Activated CD4-positive, CD25-positive, alpha-beta regulatory T cell treated with anti-CD3 and anti-CD28 coated beads, Interleukin-2, amount 50 U/mL, for 24 hours (primary cell): ENCODE results near the gene SPATA9.
"Not testable (repeated sequence)": the region's sequence is repeated elsewhere in the genome, so short reads cannot be mapped to it uniquely, and the experiment has no call there.

Source experiments
- ATAC-seq, 2 donors: fragments of 150-1000 bp; cut with Tn5 transposase; one replicate each; pipeline ENCODE4 v1.10.0; 2021; ENCODE audit warnings: mild to moderate bottlenecking in 1 of 2, moderate library complexity in 1 of 2

Gene SPATA9

DNA sequence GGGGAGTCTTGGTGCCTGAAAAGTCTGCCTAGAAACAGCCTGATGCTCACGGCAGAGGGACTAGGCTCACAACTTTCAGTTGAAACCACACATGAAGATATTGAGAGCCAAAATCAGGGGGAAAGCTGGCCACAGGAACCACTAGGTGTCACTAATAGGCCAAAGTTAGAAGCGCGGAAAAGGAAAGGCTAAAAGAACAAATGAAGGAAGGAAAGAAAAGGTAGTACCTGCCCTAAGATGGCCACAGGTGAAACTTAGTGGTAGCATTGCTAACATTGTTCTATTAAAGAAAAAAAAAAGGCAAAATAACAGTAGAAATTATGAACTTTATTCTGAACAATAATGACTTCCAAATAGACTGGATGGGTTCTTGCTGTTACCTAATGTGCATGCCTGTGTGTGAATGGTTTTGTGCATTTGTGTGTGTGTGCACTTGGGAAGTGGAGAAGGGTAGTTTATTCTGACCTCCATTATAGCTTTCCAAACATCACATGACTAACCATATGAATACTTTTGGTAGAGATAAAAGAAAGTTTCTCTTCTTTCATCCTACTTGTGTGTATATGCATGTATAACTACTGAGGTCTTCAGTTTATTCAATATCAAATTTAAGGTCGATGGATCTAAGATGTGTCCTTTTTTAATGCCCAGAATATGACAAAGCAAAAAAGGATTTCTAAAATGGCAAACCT is 38.3 kb downstream of the SPATA9 start:
- no peak for ATAC-seq

DNA sequence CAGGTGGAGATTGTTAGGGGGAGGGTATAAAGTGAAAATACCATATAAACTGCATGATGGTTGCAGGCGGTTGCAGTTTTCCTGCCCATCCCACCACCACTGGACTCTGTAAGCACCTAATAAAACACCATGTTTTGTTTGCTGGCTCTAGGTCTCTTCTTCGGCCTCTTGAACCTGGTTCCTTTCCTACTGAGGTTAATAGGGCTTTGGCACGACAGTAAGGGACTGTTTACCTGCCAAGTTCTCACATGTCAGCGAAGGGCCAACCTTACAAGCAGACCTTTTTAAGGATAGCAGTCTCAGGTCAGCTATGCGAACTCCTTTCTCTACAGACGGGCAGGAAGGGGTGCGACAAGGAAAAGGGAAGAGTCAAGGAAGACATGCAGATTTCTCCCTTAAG is 39.6 kb downstream of the SPATA9 start:
- ATAC-seq, result no peak

DNA sequence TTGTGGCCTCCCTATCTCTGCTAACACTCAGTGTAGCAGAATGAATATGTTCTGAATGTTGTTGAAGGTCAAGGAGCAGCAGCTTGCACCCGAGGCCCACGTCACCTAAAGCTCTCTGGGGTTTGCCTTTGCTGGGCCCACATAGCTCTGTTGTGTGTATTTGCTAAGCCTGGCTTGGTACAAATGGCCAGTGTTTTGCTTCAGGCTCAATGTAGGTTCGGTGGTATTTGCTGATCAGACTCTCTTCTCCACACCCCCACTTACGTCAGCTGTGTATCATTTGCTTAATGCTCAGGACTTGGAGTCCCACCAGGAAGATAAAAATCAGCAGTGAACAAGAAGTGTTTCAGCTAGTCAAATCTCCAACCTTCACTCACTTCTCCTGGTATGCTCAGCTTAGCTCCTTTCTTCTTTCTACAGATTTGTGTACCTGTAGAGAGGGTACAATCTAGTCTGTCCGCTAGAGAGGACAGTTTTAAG is 41.0 kb downstream of the SPATA9 start:
- ATAC-seq, result no peak

DNA sequence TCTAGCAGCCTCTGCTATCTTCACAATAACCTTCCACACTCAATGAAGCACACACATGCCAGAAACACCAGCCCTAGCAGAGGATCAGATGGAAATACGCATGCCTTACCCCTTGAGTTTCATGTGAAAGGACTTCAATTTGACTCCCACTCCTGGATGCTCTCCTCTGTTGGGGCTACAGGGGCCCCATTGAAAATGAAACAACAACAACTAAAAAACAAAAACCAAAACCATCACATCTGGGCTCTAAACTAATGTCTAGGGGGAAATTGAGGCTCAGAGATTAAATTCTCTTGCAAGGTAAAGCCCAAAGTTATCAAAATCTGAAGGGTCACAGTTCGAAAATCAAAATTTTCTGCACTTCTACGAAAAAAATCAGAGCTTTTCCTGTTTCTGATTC is 44.2 kb downstream of the SPATA9 start:
- ATAC-seq, result no peak

DNA sequence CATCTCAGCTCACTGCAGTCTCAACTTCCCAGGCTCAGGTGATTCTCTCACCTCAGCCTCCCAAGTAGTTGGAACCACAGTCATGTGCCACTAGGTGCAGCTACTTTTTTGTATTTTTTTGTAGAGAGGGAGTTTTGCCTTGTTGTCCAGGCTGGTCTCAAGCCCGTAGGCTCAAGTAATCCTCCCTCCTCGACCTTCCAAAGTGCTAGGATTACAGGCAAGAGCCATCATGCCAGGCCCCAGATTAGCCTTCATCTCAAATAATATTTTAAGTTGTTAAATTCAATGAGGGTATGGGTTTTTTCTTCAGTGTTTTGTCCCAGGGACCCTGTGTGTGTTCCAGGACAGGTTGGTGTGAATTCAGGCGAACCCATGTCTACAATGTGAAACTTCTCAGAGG is 48.7 kb downstream of the SPATA9 start:
- ATAC-seq, result no peak

DNA sequence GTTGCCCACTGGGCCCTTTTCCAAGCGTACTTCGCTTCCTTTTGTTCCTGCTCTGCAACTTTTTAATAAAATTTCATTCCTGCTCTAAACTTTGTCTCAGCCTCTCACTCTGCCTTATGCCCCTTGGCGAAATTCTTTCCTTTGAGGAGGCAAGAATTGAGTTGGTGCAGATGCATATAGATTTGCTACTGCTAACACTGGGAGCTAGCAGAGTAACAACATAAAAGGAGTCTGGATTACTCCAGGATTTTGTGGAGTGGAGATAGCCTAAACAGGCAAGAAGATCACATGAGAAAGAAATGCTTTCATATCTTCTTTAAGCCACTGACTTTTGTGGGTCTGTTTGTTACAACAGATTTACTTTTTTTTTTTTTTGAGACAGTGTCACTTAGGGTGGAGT is 49.1 kb downstream of the SPATA9 start:
- no peak for ATAC-seq

DNA sequence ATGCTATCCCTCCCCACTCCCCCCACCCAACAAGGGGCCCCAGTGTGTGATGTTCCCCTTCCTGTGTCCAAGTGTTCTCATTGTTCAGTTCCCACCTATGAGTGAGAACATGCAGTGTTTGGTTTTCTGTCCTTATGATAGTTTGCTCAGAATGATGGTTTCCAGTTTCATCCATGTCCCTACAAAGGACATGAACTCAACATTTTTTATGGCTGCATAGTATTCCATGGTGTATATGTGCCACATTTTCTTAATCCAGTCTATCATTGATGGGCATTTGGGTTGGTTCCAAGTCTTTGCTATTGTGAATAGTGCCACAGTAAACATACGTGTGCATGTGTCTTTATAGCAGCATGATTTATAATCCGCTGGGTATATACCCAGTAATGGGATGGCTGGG is 49.8 kb downstream of the SPATA9 start:
- not testable (repeated sequence) for ATAC-seq

DNA sequence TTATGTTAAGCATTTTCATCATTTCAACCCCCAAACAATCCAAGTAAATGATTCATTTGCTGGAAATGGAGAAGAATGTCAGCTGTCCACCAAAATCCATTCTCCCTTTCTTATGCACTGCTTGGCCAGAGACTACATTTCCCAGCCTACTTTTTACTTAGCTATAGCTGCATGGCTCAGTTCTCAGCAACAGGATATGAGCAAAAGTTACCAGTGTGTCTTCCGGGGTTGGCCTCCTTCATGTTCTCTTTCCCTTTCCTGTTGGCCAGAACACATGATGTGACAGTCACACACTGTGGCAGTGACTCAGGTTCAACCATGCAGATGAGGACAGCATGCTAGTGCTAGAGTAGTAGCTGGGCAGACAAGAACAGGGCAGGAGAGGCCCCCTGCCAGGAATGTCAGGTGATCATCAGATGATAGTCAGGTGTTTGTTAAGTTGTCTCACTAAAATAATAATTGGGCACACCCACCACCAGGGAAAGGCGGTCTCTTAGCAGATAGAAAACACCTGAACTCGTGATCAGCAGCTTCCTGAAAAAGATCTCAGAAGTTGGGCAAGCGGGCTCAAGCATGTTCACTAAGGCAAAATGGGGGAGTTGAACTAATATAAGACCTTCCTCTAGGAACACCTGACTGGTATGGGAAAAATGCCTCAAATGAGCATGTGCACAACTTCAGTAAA is 50.7 kb downstream of the SPATA9 start:
- peak; percentile 99 to 100 for ATAC-seq

DNA sequence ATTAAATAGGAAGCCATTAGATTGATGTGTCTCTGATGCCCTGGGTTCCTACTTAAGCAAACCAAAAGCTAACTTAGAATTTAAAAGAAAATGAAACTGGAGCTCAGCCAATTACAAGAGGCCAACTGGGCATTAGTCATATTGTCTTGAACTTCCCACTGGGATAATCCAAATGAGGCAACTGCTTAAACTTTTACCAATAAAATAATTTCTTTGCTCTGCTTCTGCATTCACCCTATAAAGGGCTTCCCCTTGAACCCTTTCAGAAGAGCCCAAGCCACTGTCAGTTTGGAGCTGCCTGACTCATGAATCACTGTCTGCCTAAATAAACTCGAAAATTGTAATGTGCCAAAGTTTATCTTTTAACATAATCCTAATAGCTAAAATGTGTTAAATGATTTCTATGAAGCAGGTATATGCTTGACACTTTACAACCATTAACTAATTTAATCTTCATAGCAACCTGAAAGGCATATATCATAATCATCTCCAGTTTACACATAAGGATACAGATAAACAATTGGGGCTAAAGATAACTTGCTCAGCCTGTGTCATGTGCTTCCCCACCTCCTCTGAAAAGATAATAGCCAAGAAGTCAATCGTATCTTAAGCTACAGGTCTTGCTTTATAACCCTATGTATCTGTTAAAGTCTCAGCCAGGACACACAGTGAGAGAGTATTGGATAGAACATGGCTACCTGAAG is 51.4 kb downstream of the SPATA9 start:
- no peak for ATAC-seq

DNA sequence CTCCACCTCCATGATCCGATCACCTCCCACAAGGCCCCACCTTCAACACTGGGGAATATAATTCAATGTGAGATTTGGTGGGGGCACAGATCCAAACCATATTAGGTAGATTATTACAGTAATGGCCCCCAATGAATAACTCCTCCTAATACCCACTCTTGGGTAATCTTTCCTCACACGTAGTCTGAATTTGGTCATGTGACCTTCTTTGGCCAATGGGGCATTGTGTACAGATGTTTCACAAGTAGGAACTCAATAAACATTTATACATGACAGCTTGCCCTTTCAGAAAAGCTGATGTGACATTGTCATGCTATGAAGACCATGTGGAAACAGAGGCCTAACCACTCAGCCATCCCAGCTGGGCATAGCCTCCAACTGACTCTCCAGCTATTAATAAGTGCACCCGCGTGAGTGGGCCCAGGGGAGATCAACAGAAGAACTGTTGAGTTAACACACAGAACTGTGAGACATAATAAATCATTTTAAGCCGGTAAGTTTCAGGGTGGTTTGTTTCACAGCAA is 52.3 kb downstream of the SPATA9 start:
- no peak for ATAC-seq

DNA sequence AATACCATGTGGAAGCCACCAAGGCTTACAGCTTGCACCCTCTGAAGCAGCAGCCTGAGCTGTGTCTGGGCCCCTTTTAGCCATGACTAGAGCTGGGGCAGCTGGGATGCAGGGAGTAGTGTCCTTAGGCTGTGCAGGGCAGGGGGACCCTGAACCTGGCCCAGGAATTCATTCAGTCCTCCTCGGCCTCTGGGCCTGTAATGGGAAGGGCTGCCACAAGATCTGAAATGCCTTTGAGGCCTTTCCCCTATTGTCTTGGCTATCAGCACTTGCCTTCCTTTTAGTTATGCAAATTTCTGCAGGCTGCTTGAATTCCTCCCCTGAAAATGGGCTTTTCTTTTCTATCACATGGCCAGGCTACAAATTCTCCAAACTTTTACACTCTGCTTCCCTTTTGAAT is 53.9 kb downstream of the SPATA9 start:
- no peak for ATAC-seq

DNA sequence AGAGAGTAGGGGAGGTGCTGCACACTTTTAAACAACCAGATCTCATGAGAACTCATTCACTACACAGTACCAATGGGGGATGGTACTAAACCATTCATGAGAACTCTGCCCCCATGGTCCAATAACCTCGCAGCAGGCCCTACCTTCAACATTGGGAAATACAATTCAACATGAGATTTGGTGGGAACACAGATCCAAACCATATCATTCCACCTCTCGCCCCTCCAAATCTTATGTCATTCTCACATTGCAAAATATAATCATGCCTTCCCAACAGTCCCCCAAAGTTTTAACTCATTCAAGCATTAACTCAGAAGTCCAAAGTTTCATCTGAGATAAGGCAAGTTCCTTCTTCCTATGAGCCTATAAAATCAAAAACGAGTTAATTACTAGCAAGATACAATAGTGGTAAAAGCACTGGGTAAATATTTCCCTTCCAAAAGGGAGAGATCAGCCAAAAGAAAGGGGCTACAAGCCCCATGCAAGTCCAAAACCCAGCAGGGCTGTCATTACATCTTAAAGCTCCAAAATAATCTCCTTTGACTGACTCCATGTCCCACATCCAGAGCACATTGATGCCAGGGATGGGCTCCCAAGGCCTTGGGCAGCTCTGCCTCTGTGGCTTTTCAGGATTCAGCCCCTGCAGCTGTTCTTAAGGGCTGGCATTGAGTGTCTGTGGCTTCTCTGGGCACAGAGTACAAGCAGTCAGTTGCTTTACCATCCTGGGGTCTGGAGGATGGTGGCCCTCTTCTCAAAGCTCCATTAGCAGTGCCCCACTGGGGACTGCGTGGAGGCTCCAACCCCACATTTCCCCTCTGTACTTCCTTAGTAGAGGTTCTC is 54.6 kb downstream of the SPATA9 start:
- no peak for ATAC-seq

DNA sequence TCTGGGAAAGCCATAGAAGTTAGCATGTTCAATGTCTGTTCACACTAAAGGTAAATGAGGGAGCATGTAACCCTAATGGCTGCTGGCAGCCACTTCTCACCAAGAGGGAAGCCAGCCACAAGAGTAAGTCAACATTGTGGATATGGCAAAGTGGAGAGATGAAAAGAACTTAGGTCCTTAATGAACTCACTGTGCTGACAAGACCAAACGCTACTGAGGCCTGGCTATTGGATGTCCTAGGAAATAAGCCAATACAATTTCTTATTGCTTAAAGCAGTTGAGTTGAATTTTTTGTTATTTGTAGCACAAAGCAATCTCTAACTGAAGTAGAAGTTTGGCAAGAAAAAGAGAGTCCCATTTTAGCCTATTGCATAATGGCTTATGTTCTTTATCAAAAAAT is 56.1 kb downstream of the SPATA9 start:
- no peak for ATAC-seq

DNA sequence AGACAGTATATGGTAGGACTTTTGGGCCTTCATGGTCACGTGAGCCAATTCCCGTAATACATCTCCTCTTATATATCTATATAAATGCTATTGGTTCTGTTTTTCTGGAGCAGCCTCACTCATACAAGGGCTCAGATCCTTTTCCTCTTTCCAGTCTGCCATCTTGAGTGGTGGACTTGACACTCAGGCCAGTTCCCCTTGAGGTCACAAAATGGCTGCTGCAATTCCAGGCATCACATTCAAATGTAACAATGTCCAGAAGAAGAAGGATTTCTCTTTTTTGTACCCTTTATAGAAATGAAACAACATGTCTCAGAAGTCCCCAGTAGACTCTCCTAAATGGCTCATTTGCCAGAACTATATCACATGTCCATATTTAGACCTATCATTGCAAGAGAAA is 58.4 kb downstream of the SPATA9 start:
- ATAC-seq, result no peak

DNA sequence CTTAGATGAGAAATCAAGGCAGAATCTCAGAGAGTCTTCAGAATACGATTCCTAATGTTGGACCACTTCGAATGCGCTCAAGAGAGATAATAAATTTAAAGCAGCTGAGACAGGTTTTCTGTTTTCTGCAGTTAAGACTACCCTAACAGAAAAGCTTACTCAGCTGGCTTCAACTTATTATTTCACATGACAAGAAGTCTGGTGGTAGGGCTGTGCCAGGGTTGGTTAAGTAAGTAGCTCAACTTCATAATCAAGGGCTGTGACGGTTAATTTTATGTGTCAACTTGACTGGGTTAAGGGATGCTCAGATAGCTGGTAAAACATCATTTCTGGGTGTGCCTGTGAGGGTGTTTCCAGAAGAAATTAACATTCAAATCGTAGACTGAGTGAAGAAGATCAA is 59.1 kb downstream of the SPATA9 start:
- no peak for ATAC-seq

DNA sequence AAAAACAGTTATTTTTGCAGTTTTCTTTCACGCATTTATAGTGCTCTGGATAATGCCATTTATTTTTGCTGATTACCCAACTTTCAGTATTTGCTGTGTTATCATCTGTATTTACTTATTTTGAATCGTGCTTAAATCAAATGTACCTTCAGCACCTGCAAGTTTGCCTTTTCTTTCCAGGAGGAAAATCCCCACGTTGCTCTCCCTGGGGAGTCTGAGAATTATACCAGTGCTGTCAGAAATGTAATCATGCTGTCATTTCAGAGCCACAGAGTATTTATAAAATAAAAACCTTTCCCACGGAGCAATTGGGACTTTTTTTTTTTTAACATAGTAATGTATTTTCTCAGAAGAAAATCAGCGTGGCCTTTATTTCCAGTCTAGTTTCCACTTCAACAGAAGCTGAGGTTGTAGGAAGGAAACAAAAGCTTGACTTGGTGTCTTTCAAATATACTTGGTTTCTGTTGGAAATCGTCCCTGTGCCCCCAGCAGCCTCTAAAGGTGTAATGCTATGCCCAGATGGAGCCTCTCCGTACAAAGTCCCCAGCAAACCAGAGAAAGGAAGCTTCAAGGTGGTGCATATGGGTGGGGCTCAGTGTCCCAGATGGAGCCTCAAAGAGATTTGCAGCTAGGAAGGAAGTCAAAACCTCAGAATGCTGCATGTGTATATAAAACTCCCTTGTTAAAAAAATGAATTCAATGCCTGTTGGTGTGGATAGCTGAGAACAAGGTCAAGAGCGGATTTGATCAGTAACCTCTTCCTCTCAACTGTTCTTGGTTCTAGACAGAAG is 60.8 kb downstream of the SPATA9 start:
- ATAC-seq, result no peak

DNA sequence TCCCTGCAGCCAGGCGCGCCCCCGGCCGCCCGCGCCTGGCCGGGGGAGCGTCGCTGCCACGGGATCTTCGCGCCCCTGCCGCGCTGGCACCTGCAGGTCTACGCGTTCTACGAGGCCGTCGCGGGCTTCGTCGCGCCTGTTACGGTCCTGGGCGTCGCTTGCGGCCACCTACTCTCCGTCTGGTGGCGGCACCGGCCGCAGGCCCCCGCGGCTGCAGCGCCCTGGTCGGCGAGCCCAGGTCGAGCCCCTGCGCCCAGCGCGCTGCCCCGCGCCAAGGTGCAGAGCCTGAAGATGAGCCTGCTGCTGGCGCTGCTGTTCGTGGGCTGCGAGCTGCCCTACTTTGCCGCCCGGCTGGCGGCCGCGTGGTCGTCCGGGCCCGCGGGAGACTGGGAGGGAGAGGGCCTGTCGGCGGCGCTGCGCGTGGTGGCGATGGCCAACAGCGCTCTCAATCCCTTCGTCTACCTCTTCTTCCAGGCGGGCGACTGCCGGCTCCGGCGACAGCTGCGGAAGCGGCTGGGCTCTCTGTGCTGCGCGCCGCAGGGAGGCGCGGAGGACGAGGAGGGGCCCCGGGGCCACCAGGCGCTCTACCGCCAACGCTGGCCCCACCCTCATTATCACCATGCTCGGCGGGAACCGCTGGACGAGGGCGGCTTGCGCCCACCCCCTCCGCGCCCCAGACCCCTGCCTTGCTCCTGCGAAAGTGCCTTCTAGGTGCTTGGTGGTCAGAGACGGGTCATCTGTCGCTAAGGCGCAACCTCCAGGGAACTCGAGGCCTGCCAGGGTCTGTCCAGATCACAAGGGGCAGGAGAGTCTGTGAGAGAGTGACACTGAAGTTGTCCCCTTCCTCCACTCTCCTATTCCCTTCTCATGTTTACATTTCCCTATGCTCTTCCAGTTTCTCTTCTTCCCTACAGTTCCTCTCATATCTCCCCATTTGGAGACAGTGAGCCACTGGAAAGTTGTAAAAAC is 61.6 kb downstream of the SPATA9 start:
- ATAC-seq, result peak; percentile 55 to 57

DNA sequence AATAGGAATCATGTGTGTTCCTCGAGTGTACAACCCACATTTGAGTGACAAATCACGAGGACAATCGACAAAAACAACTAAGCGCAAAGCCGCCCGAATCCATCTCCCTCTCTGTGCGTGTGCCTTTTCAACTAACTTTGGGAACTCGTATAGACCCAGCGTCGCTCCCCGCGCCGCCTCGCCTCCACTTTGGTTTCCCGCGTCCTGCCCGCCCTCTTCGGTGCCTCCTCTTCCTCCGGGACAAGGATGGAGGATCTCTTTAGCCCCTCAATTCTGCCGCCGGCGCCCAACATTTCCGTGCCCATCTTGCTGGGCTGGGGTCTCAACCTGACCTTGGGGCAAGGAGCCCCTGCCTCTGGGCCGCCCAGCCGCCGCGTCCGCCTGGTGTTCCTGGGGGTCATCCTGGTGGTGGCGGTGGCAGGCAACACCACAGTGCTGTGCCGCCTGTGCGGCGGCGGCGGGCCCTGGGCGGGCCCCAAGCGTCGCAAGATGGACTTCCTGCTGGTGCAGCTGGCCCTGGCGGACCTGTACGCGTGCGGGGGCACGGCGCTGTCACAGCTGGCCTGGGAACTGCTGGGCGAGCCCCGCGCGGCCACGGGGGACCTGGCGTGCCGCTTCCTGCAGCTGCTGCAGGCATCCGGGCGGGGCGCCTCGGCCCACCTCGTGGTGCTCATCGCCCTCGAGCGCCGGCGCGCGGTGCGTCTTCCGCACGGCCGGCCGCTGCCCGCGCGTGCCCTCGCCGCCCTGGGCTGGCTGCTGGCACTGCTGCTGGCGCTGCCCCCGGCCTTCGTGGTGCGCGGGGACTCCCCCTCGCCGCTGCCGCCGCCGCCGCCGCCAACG is 62.5 kb downstream of the SPATA9 start, which contains the start of gene GPR150:
Gene GPR150 (plus strand): TSS at position 58 of the 840 bp plus-strand sequence. CDS start 189 bp downstream, at position 247.
- peak; percentile 73 to 75 for ATAC-seq

DNA sequence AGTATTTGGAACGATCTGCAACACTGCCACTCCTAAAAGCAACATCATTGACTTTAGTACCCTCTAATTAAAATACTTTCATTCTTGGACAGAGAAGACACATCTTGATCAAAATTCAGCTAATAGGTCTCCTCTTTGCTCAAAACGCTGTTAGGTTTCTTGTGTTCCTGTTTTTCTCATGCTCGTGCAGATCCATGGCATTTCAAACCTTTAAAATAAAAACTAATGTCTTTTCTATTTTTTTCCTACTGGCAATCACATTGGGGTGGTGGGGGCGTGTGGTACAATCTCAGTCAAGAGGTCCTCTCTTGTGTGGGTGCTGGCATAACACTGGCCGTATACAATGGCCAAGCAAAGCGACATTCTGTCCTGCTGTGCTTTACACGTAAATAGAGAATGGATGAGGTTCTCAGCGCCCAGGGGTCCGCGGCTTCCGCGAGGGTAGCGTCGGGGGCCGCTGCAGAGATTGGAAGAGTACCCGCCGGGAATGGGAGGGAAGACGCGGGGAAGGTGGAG is 63.2 kb downstream of the SPATA9 start:
- ATAC-seq, result no peak
